ENCODE measurements around the gene TPTE2. TPM values are rescaled to one million over a fixed set of nuclear protein-coding genes. Genes with fewer than 3 reads are reported as not detected.

Gene TPTE2
- total and polyA plus RNA-seq, 10 of the 15 experiments (the other 5 are each of a cell fraction or from before 2014, with no cell fraction given), result 0.31 to 1.9 (median 1.2) TPM

DNA sequence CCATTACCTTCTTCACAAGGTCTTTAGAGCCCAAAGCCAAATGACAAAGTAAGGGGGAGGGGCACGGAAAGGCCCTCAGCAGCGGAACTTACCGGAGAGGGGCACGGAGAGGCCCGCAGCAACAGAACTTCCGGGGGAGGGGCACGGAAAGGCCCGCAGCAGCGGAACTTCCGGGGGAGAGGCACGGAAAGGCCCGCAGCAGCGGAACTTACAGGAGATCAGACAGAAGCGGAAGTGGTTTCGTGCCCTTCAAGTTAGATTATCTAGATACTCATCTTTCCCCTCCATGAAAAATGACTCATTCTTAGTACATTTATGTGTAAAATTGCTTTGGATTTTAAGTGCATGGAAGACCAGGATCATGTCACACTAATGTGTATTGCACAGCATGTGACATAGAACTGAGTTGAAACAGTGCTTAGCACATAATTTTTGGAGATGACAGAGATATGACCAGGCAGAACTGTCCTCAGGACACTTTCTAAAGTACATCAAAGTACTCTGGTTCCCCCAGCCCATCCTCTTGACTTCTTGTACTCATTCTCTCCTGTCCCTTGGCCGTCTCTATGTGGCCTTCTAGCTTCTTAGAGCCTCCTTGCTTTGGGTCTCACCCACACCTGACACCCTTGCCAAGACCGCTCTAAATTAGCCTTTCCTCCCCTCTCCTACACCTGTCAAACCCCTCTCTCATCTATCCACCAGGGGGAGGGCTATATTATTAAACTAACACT is 25.7 kb upstream of the TPTE2 start (continued):
- TF ChIP-seq CEBPB (IDR thresholded peaks at IDR 0.05; ENCODE audit: borderline replicate concordance in 1 of 2, low read depth in 2 of 2, low read length in 2 of 2) (no peak), NFIC (IDR thresholded peaks at IDR 0.05; ENCODE audit: low read depth, low read length) (peak; percentile 16; the same call in 1 of the 2 replicates), SPI1 (IDR thresholded peaks at IDR 0.05; ENCODE audit: borderline replicate concordance, insufficient read depth, low read depth, low read length) (peak; percentile 83), ETV6 (conservative IDR thresholded peaks at IDR 0.05 in 1 of 2, IDR thresholded peaks at IDR 0.05 in 1 of 2; ENCODE audit: borderline replicate concordance in 1 of 2, low read depth in 1 of 2) (peak in 1 of 2 experiments; percentile 94; a peak in 2 of 4 replicates), ZNF622 (IDR thresholded peaks at IDR 0.05) (no peak), RUNX3 (IDR thresholded peaks at IDR 0.05; ENCODE audit: low read length) (peak; percentile 72), FOXM1 (IDR thresholded peaks at IDR 0.05; ENCODE audit: low read depth, low read length) (no peak), MXI1 (IDR thresholded peaks at IDR 0.05; ENCODE audit: low read depth, low read length) (0 out of 2 replicates have a peak, but pooled peaks have one; percentile 36), TCF7 (IDR thresholded peaks at IDR 0.05; ENCODE audit: borderline replicate concordance) (peak; percentile 72; the same call in 1 of the 2 replicates), SRF (IDR thresholded peaks at IDR 0.05; ENCODE audit: low read depth in 2 of 2, low read length in 2 of 2) (peak in 1 of 2 experiments; percentile 59; a peak in 1 of 4 replicates), GABPA (IDR thresholded peaks at IDR 0.05; ENCODE audit: low read depth) (peak; percentile 93), TARDBP (IDR thresholded peaks at IDR 0.05; ENCODE audit: borderline replicate concordance) (no peak), NR2C1 (IDR thresholded peaks at IDR 0.05) (peak; percentile 69), SMARCA5 (IDR thresholded peaks at IDR 0.05) (0 out of 2 replicates have a peak, but pooled peaks have one; percentile 38), SMAD5 (IDR thresholded peaks at IDR 0.05; ENCODE audit: low read depth) (peak; percentile 31; the same call in 1 of the 2 replicates), IKZF2 (IDR thresholded peaks at IDR 0.05) (peak in 1 of 2 experiments; percentile 71; a peak in 2 of 4 replicates), BHLHE40 (IDR thresholded peaks at IDR 0.05; ENCODE audit: borderline replicate concordance in 1 of 2, low read depth in 2 of 2, low read length in 1 of 2) (peak; percentile 34 to 37; a peak in 2 of 4 replicates), POU2F2 (IDR thresholded peaks at IDR 0.05; ENCODE audit: borderline replicate concordance, low read depth, low read length) (peak; percentile 18; the same call in 1 of the 3 replicates), CHD2 (IDR thresholded peaks at IDR 0.05; ENCODE audit: borderline replicate concordance, low read depth, low read length) (peak; percentile 61; the same call in 1 of the 2 replicates)
- TF ChIP-seq, protein P1, sequence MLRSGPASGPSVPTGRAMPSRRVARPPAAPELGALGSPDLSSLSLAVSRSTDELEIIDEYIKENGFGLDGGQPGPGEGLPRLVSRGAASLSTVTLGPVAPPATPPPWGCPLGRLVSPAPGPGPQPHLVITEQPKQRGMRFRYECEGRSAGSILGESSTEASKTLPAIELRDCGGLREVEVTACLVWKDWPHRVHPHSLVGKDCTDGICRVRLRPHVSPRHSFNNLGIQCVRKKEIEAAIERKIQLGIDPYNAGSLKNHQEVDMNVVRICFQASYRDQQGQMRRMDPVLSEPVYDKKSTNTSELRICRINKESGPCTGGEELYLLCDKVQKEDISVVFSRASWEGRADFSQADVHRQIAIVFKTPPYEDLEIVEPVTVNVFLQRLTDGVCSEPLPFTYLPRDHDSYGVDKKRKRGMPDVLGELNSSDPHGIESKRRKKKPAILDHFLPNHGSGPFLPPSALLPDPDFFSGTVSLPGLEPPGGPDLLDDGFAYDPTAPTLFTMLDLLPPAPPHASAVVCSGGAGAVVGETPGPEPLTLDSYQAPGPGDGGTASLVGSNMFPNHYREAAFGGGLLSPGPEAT (IDR thresholded peaks at IDR 0.05; ENCODE audit: low read depth), result peak; percentile 63; the same call in 1 of the 2 replicates
- TF ChIP-seq, protein P2, sequence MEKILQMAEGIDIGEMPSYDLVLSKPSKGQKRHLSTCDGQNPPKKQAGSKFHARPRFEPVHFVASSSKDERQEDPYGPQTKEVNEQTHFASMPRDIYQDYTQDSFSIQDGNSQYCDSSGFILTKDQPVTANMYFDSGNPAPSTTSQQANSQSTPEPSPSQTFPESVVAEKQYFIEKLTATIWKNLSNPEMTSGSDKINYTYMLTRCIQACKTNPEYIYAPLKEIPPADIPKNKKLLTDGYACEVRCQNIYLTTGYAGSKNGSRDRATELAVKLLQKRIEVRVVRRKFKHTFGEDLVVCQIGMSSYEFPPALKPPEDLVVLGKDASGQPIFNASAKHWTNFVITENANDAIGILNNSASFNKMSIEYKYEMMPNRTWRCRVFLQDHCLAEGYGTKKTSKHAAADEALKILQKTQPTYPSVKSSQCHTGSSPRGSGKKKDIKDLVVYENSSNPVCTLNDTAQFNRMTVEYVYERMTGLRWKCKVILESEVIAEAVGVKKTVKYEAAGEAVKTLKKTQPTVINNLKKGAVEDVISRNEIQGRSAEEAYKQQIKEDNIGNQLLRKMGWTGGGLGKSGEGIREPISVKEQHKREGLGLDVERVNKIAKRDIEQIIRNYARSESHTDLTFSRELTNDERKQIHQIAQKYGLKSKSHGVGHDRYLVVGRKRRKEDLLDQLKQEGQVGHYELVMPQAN (conservative IDR thresholded peaks at IDR 0.05), result no peak; the same call in 1 of the 2 replicates
- TF ChIP-seq, protein P3, sequence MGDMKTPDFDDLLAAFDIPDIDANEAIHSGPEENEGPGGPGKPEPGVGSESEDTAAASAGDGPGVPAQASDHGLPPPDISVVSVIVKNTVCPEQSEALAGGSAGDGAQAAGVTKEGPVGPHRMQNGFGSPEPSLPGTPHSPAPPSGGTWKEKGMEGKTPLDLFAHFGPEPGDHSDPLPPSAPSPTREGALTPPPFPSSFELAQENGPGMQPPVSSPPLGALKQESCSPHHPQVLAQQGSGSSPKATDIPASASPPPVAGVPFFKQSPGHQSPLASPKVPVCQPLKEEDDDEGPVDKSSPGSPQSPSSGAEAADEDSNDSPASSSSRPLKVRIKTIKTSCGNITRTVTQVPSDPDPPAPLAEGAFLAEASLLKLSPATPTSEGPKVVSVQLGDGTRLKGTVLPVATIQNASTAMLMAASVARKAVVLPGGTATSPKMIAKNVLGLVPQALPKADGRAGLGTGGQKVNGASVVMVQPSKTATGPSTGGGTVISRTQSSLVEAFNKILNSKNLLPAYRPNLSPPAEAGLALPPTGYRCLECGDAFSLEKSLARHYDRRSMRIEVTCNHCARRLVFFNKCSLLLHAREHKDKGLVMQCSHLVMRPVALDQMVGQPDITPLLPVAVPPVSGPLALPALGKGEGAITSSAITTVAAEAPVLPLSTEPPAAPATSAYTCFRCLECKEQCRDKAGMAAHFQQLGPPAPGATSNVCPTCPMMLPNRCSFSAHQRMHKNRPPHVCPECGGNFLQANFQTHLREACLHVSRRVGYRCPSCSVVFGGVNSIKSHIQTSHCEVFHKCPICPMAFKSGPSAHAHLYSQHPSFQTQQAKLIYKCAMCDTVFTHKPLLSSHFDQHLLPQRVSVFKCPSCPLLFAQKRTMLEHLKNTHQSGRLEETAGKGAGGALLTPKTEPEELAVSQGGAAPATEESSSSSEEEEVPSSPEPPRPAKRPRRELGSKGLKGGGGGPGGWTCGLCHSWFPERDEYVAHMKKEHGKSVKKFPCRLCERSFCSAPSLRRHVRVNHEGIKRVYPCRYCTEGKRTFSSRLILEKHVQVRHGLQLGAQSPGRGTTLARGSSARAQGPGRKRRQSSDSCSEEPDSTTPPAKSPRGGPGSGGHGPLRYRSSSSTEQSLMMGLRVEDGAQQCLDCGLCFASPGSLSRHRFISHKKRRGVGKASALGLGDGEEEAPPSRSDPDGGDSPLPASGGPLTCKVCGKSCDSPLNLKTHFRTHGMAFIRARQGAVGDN (IDR thresholded peaks at IDR 0.05), result peak; percentile 53
